ENCODE data around the gene PLPPR3.

The PLPPR3 gene

GRCh38 chr19:807627-808422, 13.9 kb downstream of the PLPPR3 start:
- DNase-seq: no peak

- DNase-seq: no peak
Measured at GRCh38 chr19:806815-807421, 14.8 kb downstream of the PLPPR3 start.

GRCh38 chr19:805600-806550, 15.9 kb downstream of the PLPPR3 start:
- no peak for DNase-seq

- DNase-seq: no peak
Measured at GRCh38 chr19:805166-805551, 16.6 kb downstream of the PLPPR3 start.

GRCh38 chr19:804419-805165, 17.2 kb downstream of the PLPPR3 start:
- DNase-seq: no peak

GRCh38 chr19:803686-804418, 17.9 kb downstream of the PLPPR3 start:
- no peak for DNase-seq

GRCh38 chr19:803099-803561, 18.6 kb downstream of the PLPPR3 start:
- no peak for DNase-seq

GRCh38 chr19:802498-803098, 19.2 kb downstream of the PLPPR3 start:
- DNase-seq: no peak

- DNase-seq: no peak
Measured at GRCh38 chr19:801861-802497, 19.8 kb downstream of the PLPPR3 start.

- no peak for DNase-seq
Measured at GRCh38 chr19:801030-801860, 20.5 kb downstream of the PLPPR3 start.

GRCh38 chr19:800360-801029, 21.3 kb downstream of the PLPPR3 start:
- DNase-seq: no peak

- DNase-seq: peak; percentile 25
Measured at GRCh38 chr19:799076-799881, 22.5 kb downstream of the PLPPR3 start.

- DNase-seq: peak; percentile 7
Measured at GRCh38 chr19:798415-799075, 23.2 kb downstream of the PLPPR3 start.

- DNase-seq: peak; percentile 81
Measured at GRCh38 chr19:797528-798414, 24.0 kb downstream of the PLPPR3 start.

GRCh38 chr19:796692-797527, 24.8 kb downstream of the PLPPR3 start, which contains the start of gene PTBP1:
PTBP1 (plus strand) TSS chr19:797452; CDS start chr19:797498, 46 bp downstream.
- peak; percentile 99 for DNase-seq

Measured in OCI-M1 (cell line).